Retinal pigment epithelial cell (primary cell): ENCODE measurements around the gene CELF4.

Experiments
- DNase-seq: peaks from one replicate; pipeline ENCODE4 v3.0.0-alpha.2; 2010; ENCODE audit warnings: low read depth
- H3K4me3 ChIP-seq: 2 replicates; pipeline ENCODE4 v1.5.1; 2011; ENCODE audit warnings: mild to moderate bottlenecking, low read length, control low read depth, moderate library complexity
- CTCF ChIP-seq: conservative IDR thresholded peaks from 2 replicates; pipeline ENCODE4 v1.5.1; 2011; ENCODE audit warnings: low read depth, low read length, control low read depth, inconsistent platforms

CELF4 gene

GRCh38 chr18:37261988-37262387, 303.6 kb downstream of the CELF4 start:
- DNase-seq = no peak
- no peak overlapping the region for H3K4me3 ChIP-seq
- TF ChIP-seq CTCF = no peak

GRCh38 chr18:37261246-37261840, 304.3 kb downstream of the CELF4 start:
- no peak for DNase-seq
- no peak overlapping the region for H3K4me3 ChIP-seq
- no peak for TF ChIP-seq CTCF

- no peak overlapping the region for H3K4me3 ChIP-seq
- DNase-seq = no peak
- TF ChIP-seq CTCF = no peak
Observed at GRCh38 chr18:37260367-37261093, 305.1 kb downstream of the CELF4 start.

GRCh38 chr18:37259711-37260110, 305.9 kb downstream of the CELF4 start:
- no peak for DNase-seq
- H3K4me3 ChIP-seq = no peak overlapping the region
- no peak for TF ChIP-seq CTCF

GRCh38 chr18:37258819-37259218, 306.8 kb downstream of the CELF4 start:
- H3K4me3 ChIP-seq = no peak overlapping the region
- TF ChIP-seq CTCF = no peak
- DNase-seq = no peak

DNA sequence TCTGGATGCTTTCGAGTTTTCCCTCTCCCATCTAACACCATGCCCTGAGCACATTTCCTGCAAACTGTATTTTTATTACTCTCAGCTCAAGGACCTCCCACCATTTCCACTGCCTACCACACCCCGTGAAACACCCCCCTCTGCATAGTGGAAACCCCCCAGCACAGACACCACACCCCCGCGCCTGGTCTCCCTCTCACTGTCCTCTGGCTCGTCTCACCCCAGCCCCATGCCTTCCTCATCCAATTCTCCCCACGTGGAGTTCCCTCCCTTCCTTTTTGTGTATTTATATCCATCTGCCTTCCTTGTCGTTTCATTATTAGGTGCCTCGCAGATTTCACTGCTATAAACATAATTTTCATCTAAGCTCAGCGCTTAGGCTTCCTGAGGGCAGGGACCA, 307.5 kb downstream of the CELF4 start:
- no peak overlapping the region for H3K4me3 ChIP-seq
- no peak for TF ChIP-seq CTCF
- DNase-seq = no peak

DNA sequence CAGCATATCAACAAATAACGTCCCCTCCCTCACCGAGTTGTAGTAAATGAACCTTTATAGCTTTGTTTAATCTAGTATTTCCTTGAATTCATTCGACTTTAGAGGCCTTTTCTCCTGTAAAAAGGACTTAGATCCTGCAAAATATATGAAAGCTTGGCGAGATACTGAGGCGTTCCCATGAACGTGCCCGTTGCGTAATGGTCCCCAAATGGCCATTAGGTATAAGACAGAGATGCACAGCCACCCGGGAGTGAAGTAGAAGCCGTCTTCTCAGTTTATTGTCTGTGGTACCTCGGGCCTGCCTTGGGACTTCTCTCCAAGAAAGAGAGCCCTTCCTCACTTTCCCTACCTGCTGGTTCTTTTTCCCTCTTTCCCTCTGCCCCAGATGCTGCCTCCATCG, 310.6 kb downstream of the CELF4 start:
- no peak for TF ChIP-seq CTCF
- no peak overlapping the region for H3K4me3 ChIP-seq
- DNase-seq = no peak
